HG03280 (cell line): Measurements from ENCODE around the gene GBF1.

ENCODE experiments used
- ATAC-seq: cut with Tn5 transposase; IDR thresholded peaks from one replicate; pipeline ENCODE4 v1.9.1; 2021; ENCODE audit warnings: mild to moderate bottlenecking, moderate library complexity; ENCODE audit not compliant: unreplicated experiment

GBF1 gene

DNA sequence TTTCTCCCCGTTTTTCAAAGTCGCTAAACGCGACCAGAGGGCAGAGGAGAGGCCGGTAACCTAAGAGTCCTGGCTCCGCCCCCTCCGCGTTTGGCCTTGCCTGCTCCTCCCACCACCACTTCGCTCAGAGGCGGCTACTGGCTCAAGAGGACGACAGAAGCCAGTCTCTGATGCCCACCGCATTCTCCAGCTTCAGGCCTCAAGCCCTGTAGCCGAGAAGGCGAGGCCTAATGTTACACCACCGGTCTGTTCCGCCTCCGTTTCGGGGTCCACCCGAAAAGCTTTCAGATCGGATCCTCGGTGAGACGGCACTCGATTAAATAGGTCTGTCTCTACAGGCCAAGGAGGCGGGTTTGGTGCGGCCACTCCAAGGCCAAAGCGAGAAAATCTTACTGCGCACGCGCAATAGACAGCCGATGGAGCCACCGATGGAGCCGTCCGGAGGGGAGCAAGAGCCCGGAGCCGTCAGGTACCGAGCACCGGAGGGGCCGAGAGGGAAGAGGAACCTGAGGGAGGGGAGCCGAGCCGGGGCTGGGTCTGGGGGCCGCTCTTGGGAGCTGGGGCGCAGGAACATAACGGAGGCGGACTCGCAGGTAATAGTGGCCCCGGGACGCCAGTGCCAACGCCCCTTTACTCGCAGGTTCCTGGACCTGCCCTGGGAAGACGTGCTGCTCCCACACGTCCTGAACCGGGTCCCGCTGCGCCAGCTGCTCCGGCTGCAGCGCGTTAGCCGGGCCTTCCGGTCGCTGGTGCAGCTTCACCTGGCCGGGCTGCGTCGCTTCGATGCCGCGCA is 175.6 kb downstream of the GBF1 start, which contains the start of gene FBXL15:
TSS of gene FBXL15 (plus strand) at position 123 of the 793 bp plus-strand sequence. CDS start at position 417, 294 bp downstream.
- peak; percentile 67 for ATAC-seq

DNA sequence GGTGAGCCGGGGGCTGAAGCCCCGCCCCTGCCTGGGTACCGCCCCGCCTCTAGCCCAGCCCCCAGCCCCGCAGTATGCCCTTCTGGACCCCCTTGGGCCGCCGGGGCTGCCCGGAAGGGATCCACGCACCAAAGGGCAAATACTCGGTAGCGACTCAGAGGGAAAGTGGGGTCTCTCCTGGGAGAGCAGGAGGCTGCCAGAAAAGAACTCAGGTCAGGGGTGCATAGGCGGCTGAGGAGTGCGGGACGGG is 176.1 kb downstream of the GBF1 start:
- ATAC-seq: no peak

- peak; percentile 0 for ATAC-seq
Observed at GRCh38 chr10:102421757-102422512, 176.6 kb downstream of the GBF1 start.

GRCh38 chr10:102422545-102423129 is 177.3 kb downstream of the GBF1 start:
- peak; percentile 34 for ATAC-seq

DNA sequence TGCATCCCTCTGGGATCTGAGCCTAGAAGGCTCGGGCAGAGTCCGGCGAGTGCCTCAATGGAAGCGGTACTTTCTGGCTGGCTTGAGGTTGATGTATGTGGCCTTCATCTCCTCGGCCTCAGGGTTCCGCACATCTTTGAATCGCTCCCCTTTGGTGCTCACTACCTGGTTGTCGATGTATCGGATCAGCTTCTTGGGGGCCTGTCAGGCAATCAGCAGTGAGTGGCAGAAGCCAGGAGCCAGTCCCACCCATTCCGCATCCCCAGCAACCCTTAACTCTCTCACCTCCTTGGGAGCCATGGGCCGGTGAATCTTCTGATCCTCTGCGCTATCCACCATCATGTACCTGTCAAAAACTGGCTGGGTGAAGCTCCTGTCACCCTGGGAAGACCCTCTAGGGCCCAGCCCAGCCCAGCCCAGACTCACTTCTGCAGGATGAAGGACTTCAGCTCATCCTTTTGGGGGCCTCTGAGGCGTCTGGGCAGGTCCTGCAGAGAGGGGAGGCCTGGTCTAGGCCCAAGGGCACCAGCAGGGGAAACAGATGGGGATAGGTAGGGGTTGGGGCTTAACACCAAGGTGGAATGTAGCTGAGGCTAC is 178.1 kb downstream of the GBF1 start:
- no peak for ATAC-seq

GRCh38 chr10:102424145-102424544 is 178.8 kb downstream of the GBF1 start:
- ATAC-seq: no peak

DNA sequence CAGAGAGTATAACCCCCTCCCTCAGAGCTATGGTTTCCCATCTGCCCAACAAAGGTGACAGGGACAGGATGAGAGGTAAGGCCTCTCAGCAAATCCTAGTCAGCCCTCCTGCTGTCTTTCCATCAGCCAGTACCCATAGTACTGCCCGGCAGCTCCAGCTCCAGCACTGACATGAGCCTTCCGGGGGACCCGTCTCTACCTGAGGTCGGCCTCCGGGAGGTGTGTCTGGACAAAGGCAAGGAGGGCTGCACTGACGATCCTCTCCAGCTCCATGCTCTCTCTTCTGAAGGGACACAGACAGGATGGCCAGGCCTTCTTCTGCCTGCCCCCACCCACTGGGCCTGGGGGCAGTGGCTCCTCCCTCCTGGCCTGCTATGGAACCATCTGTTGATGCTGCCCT is 179.6 kb downstream of the GBF1 start:
- ATAC-seq: no peak

- no peak for ATAC-seq
Observed at GRCh38 chr10:102425444-102425843, 180.1 kb downstream of the GBF1 start.

DNA sequence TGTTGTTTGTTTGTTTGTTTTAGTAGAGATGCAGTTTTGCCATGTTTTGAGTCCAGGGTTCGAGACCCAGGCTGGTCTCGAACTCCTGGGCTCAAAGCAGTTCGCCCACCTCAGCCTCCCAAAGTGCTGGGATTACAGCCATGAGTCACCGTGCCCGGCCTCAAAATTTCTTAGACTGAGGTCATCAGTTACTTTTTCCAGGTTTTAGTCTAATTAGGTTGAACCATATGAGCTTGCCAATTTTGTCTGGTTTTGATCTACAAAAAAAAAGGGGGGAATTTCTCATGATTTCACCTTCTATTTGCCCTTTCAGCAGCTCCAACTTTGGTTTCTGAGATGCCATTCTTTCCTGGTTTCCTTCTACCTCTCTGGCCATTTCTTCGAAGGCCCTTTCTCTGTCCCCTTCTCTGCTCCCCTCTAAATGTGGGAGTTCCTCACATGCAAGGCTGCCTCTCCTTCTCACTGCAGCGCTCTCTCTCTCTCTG is 181.5 kb downstream of the GBF1 start:
- ATAC-seq: no peak

GRCh38 chr10:102429468-102429867 is 184.1 kb downstream of the GBF1 start:
- ATAC-seq: no peak

GRCh38 chr10:102431452-102432124 is 186.3 kb downstream of the GBF1 start:
- no peak for ATAC-seq
